HG03196 (cell line): Measurements from ENCODE around the gene GALNT18.
"Not testable (repeated sequence)": the region's sequence is repeated elsewhere in the genome, so short reads cannot be mapped to it uniquely, and the experiment has no call there.

ENCODE experiments used
- ATAC-seq: cut with Tn5 transposase; IDR thresholded peaks from one replicate; pipeline ENCODE4 v1.9.1; 2021; ENCODE audit not compliant: unreplicated experiment

The GALNT18 gene

GRCh38 chr11:11468954-11469353 lies 152.9 kb downstream of the GALNT18 start:
- ATAC-seq: no peak

- ATAC-seq: no peak
These were observed 154.5 kb downstream of the GALNT18 start for GRCh38 chr11:11467312-11467711.

DNA sequence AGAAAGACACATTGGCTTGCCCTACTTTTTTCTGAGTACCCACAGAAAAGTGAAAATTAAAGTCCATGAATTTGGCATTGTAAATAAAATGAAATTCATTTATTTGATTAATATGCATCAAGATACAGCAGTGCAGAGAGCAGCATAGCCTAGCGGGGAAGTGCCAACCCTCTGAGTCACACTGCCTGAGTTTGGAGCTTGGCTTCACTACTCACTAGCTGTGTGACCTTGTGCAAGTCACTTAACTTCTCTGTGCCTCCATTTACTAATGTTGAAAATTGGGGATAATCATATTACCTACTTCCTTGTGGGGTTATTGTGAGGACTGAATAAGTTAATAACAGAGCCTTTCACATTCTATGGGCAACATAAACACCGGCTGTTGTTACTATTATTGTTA lies 157.2 kb downstream of the GALNT18 start:
- ATAC-seq: no peak

DNA sequence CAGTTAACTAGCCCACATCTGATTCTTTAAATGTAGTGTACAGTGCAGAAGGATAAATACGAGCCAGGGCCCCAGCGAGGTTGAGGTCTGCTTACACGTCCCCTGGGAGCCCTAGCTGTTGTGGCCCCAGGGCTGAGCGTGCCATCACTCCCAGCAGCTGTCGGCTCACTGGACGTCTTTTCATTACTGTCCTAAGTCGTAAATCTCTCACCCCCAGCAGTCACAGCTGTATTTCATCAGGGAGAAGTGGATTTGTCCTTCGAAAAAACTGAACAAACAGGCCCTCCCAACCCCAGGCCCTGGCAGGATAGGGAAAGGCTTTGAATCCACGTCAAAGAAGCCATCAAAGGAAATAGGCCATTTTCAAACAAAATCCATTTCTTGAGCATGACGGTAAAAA lies 158.4 kb downstream of the GALNT18 start:
- no peak for ATAC-seq

- no peak for ATAC-seq
These were observed 160.3 kb downstream of the GALNT18 start for GRCh38 chr11:11461473-11461872.

GRCh38 chr11:11459578-11459977 lies 162.2 kb downstream of the GALNT18 start:
- no peak for ATAC-seq

DNA sequence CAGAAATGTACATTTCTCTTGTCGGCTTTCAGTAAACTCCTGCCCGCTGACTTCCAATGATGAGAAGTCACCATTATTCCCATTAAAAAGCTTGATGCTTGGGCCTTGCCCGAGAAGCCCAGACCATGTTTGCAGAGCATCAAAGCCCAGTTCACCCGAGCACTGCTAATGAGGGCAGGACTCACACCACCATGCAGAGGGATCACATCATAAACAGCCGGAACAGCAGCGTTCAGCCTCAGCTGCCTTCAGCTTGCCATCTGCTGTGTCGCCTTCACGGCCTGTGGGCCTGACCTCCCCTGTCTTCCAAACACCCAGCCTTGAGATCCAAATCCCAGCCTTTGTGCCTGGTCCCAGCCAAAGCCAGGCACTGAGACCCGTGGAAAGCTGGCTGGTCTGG lies 163.3 kb downstream of the GALNT18 start:
- ATAC-seq: no peak

DNA sequence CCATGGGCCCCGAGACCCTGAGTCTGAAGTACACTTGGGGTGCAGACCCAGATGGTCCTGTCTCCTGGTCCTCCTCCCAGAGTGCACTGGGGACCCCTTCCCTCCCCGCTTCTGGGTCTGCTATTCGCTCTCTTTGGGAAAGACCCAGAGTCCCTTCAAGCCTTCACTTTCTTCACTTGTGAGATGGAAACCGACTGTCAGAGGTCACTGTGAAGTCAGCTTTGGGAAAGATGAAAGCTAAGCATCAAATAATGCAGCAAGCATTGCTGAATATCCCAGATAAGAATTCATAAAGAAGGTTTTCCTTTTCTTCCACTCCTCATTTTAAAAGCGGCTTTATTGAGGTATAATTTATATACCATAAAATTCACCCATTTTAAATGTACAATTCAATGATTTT lies 163.8 kb downstream of the GALNT18 start:
- no peak for ATAC-seq

DNA sequence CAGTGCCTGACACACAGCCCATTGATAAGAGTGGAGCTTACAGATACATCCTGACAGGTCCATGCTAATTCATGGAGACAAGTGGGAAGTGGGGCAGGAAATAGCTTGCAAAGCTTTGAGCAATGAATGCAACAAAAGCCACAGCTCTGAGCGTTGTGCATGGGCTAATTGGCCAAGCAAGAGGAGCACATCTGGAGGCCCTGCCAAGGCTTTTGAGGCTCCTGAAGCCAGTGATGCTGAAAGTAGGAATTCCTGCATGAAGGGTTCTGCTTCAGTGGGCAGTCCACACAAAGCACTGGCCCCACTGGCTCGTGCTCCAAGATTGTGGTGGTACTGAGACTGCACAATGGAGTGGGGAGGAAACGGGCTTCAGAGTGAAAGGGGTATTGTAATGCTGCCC lies 164.9 kb downstream of the GALNT18 start:
- ATAC-seq: no peak

DNA sequence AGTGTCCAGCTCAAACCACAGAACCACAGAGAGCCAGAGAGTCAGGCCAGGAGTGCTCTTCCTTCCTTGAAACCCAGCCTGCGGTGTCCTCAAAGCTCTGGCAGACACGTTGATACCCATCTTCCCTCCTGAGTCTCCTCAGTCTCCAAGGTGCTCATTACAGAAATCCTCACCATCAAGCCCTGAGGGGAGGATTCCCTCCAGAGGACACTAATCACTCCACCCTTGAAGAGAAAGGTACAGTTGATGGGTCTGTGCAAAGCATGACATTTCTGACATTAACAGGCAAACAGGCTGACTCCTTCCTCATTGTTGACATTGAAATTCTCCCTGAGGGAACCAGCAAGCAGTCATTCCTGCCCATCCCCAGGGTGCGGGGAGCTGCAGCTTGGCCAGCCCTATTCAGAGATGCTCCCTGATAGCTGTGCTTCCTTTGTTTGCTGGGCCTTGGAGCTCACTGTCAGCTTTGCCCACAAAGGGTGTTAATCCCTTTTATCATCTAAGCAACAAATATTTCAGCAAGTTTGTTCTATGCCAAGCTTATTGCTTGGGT lies 167.1 kb downstream of the GALNT18 start:
- ATAC-seq: no peak

DNA sequence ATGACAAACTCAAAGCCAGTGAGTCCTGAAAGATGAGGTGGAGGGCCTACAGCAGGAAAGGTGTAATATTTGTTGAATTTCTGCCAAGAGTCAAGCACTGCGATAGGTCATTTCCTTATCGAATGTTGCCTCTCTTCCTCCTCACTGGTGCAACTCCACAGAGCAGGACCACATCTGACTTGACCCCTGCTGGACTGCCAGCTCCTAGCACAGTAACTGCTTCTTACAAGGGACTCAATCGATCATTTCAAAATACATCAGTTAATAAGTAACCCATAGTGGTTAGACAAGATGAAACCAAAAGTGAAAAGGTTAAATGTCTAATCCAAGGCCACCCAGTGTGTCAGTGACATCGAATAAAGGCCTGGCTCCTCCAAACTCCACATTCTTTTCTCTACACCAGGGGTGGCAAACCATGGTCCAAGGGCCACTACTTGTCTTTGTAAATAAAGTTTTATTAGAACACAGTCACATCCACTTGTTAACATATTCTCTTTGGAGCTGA lies 170.3 kb downstream of the GALNT18 start:
- peak; percentile 91 for ATAC-seq

GRCh38 chr11:11450744-11451362 lies 171.0 kb downstream of the GALNT18 start:
- no peak for ATAC-seq

DNA sequence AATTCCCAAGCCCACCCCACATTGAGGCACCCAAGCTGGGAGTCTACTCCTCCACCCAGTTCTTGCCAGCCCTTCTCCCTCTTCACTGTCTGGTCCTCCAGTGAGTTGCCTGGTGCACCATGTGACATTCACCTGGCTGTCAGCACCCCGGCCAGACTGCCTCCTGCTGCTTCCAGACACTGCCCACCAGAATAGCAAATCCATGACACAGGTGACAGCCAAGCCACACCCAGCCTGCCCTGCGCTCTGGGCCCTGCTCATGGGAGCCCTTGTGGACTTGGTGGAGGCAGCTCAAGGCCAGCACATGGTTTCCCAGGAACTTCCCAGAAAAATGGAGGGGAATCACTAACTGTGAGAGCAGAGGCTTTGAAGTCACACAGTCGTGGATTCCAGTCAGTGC lies 172.5 kb downstream of the GALNT18 start:
- no peak for ATAC-seq

GRCh38 chr11:11448626-11449025 lies 173.2 kb downstream of the GALNT18 start:
- ATAC-seq: no peak

DNA sequence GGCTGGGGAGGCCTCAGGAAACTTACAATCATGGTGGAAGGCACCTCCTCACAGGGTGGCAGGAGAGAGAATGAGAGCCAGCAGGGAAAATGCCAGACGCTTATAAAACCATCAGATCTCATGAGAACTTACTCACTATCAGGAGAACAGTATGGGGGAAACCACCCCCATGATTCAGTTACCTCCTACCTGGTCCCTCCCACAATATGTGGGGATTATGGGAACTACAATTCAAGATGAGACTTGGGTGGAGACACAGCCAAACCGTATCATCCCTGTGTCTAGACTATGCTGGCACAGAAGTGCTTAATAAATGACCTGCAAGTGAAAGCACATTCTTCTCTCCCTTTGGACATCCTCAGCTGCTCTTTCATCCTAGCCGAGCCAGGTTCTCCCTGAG lies 174.2 kb downstream of the GALNT18 start:
- ATAC-seq: not testable (repeated sequence)

DNA sequence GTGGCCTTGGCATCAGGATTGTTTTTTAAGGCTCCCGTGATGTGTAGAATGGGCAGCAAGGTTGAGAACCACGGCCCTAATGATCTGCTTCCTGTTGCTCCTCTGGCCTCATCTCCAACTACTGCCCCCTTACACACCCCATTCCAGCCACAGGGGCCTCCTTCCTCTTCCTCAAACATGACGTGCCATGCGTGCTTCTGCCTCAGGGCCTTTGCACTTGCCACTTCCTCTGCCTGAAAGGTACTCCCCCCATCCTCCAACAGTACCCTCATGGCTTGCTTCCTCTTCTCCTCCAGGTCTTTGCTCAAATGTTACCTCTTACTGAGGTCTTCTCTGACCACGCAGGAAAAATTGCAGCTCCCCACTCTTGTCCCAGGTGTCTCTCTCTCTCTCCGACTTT lies 174.8 kb downstream of the GALNT18 start:
- no peak for ATAC-seq

- ATAC-seq: no peak
These were observed 175.2 kb downstream of the GALNT18 start for GRCh38 chr11:11446564-11446963.

- no peak for ATAC-seq
These were observed 176.2 kb downstream of the GALNT18 start for GRCh38 chr11:11445441-11446185.

DNA sequence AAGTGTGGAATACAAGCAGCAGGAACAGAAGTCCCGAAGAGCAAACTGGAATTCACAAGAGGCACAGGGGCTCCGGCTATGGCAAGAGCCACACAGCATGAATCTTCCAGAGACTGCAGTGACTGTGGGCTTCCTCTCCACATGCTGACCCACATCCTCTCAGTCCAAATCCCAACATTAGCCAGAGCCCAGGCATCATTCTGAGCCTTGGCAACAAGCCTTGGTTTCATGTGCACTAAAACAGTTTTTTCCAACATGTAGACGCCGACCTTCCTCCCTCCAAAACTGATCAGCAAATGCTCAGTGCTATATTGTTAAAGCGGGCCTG lies 177.0 kb downstream of the GALNT18 start:
- ATAC-seq: no peak

GRCh38 chr11:11444027-11444803 lies 177.6 kb downstream of the GALNT18 start:
- ATAC-seq: no peak

- no peak for ATAC-seq
These were observed 179.0 kb downstream of the GALNT18 start for GRCh38 chr11:11442791-11443190.

GRCh38 chr11:11441516-11441915 lies 180.3 kb downstream of the GALNT18 start:
- no peak for ATAC-seq
